HUES64 (cell line): ENCODE measurements around the gene ZDHHC8.

Source experiments
- H3K27ac ChIP-seq: 2 replicates; pipeline ENCODE4 v1.7.0; 2013; ENCODE audit warnings: low read depth, low read length, inconsistent platforms
- H3K27me3 ChIP-seq: 2 replicates; pipeline ENCODE4 v1.6.1; 2013; ENCODE audit warnings: mild to moderate bottlenecking, low read length; ENCODE audit not compliant: insufficient read depth
- H3K36me3 ChIP-seq: 2 replicates; pipeline ENCODE4 v1.6.1; 2013; ENCODE audit warnings: mild to moderate bottlenecking, low read length; ENCODE audit not compliant: insufficient read depth
- H3K4me1 ChIP-seq: 2 replicates; pipeline ENCODE4 v1.6.1; 2013; ENCODE audit warnings: mild to moderate bottlenecking, low read length, moderate library complexity; ENCODE audit not compliant: insufficient read depth
- H3K4me3 ChIP-seq: 2 replicates; pipeline ENCODE4 v1.5.1; 2013; ENCODE audit warnings: mild to moderate bottlenecking, low read length, moderate library complexity
- H3K9ac ChIP-seq: 2 replicates; pipeline ENCODE4 v1.6.1; 2013; ENCODE audit warnings: mild to moderate bottlenecking, low read depth, low read length
- H3K9me3 ChIP-seq: 2 replicates; pipeline ENCODE4 v1.6.1; 2013; ENCODE audit warnings: low read depth, low read length; ENCODE audit not compliant: insufficient read depth
- WGBS: fragments of 150-250, 120-280 bp; methylation state at CpG from one replicate; pipeline ENCODE4 v1.1.7; 2013; ENCODE audit warnings: missing lambda C conversion rate; 5-methylcytosine and 5-hydroxymethylcytosine counted together

The ZDHHC8 gene

DNA sequence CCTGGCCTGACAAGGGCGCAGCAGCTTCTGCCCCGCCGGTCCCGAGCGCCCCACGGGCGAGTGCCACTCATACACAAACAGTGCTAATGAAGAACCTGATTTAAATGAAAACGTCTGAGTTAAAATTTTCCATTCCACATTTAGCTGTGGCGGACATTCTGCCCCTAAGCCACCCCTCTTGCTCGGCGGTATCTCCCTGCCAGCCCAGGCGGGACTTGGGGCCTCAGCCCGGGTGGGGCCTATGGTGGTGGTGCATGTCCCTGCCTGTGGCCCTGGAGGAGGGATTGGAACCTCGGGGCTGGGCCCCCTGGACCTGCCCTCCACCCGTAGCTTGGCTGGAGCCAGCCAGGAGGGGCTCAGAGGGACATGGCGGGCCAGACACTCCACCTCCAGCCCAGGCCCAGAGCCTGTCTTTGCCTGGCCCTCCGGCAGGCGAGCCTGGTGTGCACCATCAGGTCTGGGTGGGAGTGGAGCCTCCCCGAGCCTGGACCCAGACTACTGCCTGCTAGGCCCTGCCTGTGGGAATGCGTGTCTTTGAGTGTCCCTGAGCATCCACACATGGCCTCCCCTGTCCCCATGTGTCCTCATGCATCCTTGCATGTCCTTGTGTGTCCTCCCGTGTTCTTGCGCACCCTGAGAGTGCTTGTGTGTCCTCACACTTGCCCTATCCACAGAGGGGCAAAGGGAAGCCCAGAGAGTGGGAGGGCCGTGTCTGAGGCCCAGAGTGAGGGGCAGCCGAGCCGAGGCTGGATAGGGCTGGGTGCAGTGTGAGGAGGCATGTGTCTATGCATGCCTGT is 4.4 kb downstream of the ZDHHC8 start:
- Histone ChIP-seq H3K4me3 (no peak overlapping the region), H3K4me1 (peaks cover 5% of the 10 kb centered on the region; the same call in 1 of the 2 replicates), H3K9me3 (no peaks in the 10 kb centered on the region), H3K27ac (no peak overlapping the region), H3K36me3 (peaks cover 2% of the 10 kb centered on the region; the same call in 1 of the 2 replicates), H3K9ac (no peak overlapping the region), H3K27me3 (no peaks in the 10 kb centered on the region)
- 95% methylated on average over 25 of the region's 25 CpGs for WGBS

- Histone ChIP-seq H3K27ac (no peak overlapping the region), H3K4me3 (no peak overlapping the region), H3K27me3 (no peaks in the 10 kb centered on the region), H3K9me3 (no peaks in the 10 kb centered on the region), H3K9ac (no peak overlapping the region), H3K36me3 (peaks cover 2% of the 10 kb centered on the region; the same call in 1 of the 2 replicates), H3K4me1 (peaks cover 5% of the 10 kb centered on the region; the same call in 1 of the 2 replicates)
- WGBS: 93% methylated on average over 5 of the region's 5 CpGs
Measured at GRCh38 chr22:20136603-20136873, 4.9 kb downstream of the ZDHHC8 start.

- Histone ChIP-seq H3K9me3 (no peaks in the 10 kb centered on the region), H3K4me1 (peaks cover 5% of the 10 kb centered on the region; the same call in 1 of the 2 replicates), H3K4me3 (no peak overlapping the region), H3K27me3 (no peaks in the 10 kb centered on the region), H3K9ac (peak overlapping the region; percentile 31; the same call in 1 of the 2 replicates), H3K27ac (no peak overlapping the region), H3K36me3 (peaks cover 2% of the 10 kb centered on the region; the same call in 1 of the 2 replicates)
- 92% methylated on average over 13 of the region's 13 CpGs for WGBS
Measured at GRCh38 chr22:20137113-20137512, 5.5 kb downstream of the ZDHHC8 start.

GRCh38 chr22:20137671-20138416 is 6.2 kb downstream of the ZDHHC8 start:
- no peak overlapping the region; the same call in 1 of the 2 replicates for H3K9ac ChIP-seq
- H3K36me3 ChIP-seq: peaks cover 2% of the 10 kb centered on the region; the same call in 1 of the 2 replicates
- H3K4me1 ChIP-seq: 0 out of 2 replicates have a peak, but pooled peaks cover under 1% of the 10 kb centered on the region

DNA sequence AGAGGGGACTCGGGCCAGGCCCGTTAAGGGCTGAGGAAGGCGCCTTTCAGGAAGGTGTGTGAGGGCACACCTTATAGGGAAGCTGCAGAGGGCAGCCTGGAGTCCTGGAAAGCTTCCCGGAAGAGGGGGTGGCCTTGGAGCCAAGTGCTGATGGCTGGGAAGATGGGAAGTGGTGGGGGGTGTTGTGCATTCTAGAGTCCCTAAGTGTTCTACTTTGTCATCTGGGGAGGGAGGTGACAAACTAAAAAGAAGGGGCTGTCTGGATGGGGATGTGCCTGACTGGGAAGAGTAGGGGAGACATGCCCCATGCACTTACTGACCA is 6.8 kb downstream of the ZDHHC8 start:
- Histone ChIP-seq H3K27ac (no peak overlapping the region), H3K9ac (no peak overlapping the region; the same call in 1 of the 2 replicates), H3K4me1 (no peaks in the 10 kb centered on the region), H3K4me3 (no peak overlapping the region), H3K36me3 (peaks cover 3% of the 10 kb centered on the region; the same call in 1 of the 2 replicates), H3K9me3 (no peaks in the 10 kb centered on the region), H3K27me3 (no peaks in the 10 kb centered on the region)
- WGBS: 78% methylated on average over 4 of the region's 4 CpGs

More at GRCh38 chr22:20137671-20138416, 6.2 kb downstream of the ZDHHC8 start:
- H3K4me3 ChIP-seq: no peak overlapping the region
- no peaks in the 10 kb centered on the region for H3K27me3 ChIP-seq
- H3K27ac ChIP-seq: no peak overlapping the region
- no peaks in the 10 kb centered on the region for H3K9me3 ChIP-seq
- WGBS: 92% methylated on average over 26 of the region's 26 CpGs

DNA sequence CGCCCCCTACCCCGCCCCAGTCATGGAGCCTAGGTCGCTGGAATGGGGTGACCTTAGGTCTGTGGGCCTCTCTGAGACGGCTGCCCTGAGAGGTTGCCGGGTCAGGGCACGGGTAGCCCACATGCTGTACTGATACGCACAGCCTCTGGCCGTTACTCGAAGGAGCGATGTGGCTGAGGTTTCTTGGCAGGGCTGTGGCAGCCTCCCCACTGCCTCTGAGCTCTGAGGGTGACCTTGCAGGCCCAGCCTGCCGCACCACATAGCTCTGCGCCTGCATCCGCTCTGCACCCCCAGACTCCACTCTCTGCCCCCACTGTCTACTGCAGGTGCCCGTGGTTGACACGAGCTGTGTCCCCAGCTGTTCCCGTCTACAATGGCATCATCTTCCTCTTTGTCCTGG is 7.3 kb downstream of the ZDHHC8 start:
- 94% methylated on average over 16 of the region's 16 CpGs for WGBS
- H3K9ac ChIP-seq: no peak overlapping the region
- H3K9me3 ChIP-seq: no peaks in the 10 kb centered on the region
- no peaks in the 10 kb centered on the region for H3K4me1 ChIP-seq
- no peak overlapping the region for H3K4me3 ChIP-seq
- H3K27me3 ChIP-seq: no peaks in the 10 kb centered on the region
- H3K36me3 ChIP-seq: peaks cover 4% of the 10 kb centered on the region; the same call in 1 of the 2 replicates
- no peak overlapping the region for H3K27ac ChIP-seq

DNA sequence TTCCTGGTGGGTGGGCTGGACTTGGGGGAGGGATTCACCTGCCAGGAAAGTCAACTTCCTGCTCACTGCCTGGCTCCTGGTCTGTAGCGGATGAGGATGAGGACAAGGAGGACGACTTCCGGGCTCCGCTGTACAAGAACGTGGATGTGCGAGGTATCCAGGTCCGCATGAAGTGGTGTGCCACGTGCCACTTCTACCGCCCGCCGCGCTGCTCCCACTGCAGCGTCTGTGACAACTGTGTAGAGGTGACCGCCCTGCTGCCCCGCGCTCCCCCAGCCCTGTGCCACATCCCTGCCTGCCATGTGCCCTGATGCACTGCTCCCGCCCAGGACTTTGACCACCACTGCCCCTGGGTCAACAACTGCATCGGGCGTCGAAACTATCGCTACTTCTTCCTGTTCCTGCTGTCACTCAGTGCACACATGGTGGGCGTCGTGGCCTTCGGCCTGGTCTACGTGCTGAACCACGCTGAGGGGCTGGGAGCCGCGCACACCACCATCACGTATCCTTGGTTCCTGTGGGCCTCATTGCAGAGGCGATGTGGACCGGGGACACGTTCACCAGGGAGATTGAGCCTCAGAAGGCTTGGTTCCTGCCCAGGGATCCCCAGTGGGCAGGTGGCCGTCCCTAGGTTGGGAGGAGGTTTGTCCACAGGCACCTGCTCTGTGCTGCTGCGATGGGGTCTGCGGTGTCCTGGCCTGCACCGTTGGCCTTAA is 7.9 kb downstream of the ZDHHC8 start:
- H3K27ac ChIP-seq: no peak overlapping the region
- no peaks in the 10 kb centered on the region for H3K9me3 ChIP-seq
- no peaks in the 10 kb centered on the region for H3K4me1 ChIP-seq
- H3K9ac ChIP-seq: no peak overlapping the region
- H3K4me3 ChIP-seq: no peak overlapping the region
- H3K36me3 ChIP-seq: peaks cover 4% of the 10 kb centered on the region; the same call in 1 of the 2 replicates
- 96% methylated on average over 36 of the region's 36 CpGs for WGBS
- no peaks in the 10 kb centered on the region for H3K27me3 ChIP-seq

- Histone ChIP-seq H3K36me3 (peaks cover 4% of the 10 kb centered on the region; the same call in 1 of the 2 replicates), H3K9ac (no peak overlapping the region), H3K4me1 (no peaks in the 10 kb centered on the region), H3K27me3 (no peaks in the 10 kb centered on the region), H3K4me3 (no peak overlapping the region), H3K9me3 (no peaks in the 10 kb centered on the region), H3K27ac (no peak overlapping the region)
- 94% methylated on average over 11 of the region's 11 CpGs for WGBS
Measured at GRCh38 chr22:20140107-20140445, 8.5 kb downstream of the ZDHHC8 start.

DNA sequence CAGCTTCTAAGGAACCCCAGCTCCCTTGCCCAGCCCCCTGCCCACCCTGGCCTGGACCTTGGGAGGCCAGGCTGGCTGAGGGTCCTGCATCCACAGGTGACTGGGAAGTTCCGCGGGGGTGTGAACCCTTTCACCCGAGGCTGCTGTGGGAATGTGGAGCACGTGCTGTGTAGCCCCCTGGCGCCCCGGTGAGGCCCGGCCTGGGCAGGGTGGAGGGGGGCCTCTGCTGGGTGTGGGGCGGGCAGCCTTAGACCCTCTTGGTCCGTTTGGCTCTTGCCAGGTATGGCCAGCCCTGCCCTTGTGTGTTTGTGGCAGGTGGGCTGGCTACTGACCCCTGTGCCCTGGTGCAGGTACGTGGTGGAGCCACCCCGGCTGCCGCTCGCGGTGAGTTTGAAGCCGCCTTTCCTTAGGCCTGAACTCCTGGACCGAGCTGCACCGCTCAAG is 8.9 kb downstream of the ZDHHC8 start:
- Histone ChIP-seq H3K36me3 (peaks cover 4% of the 10 kb centered on the region; the same call in 1 of the 2 replicates), H3K4me3 (no peak overlapping the region), H3K4me1 (no peaks in the 10 kb centered on the region), H3K9ac (no peak overlapping the region), H3K27me3 (no peaks in the 10 kb centered on the region), H3K27ac (no peak overlapping the region), H3K9me3 (no peaks in the 10 kb centered on the region)
- 94% methylated on average over 17 of the region's 17 CpGs for WGBS

- Histone ChIP-seq H3K9ac (0 out of 2 replicates have a peak overlapping the region, but pooled peaks have one; percentile 31), H3K27me3 (no peaks in the 10 kb centered on the region), H3K4me3 (no peak overlapping the region), H3K9me3 (no peaks in the 10 kb centered on the region), H3K4me1 (no peaks in the 10 kb centered on the region), H3K36me3 (peaks cover 4% of the 10 kb centered on the region; the same call in 1 of the 2 replicates), H3K27ac (no peak overlapping the region)
- WGBS: 92% methylated on average over 22 of the region's 22 CpGs
Measured at GRCh38 chr22:20141186-20142077, 9.8 kb downstream of the ZDHHC8 start.
